GM19023 (cell line): ENCODE measurements around the gene SFI1.
"Not testable (repeated sequence)": the region's sequence is repeated elsewhere in the genome, so short reads cannot be mapped to it uniquely, and the experiment has no call there.

ENCODE experiments used
- ATAC-seq: cut with Tn5 transposase; IDR thresholded peaks from one replicate; pipeline ENCODE4 v1.9.1; 2021; ENCODE audit warnings: mild to moderate bottlenecking, moderate library complexity; ENCODE audit not compliant: unreplicated experiment

SFI1 gene

GRCh38 chr22:31544481-31545480, 48.4 kb downstream of the SFI1 start:
- ATAC-seq, result no peak

GRCh38 chr22:31550871-31551370, 54.6 kb downstream of the SFI1 start:
- ATAC-seq, result no peak

- no peak for ATAC-seq
Measured at GRCh38 chr22:31556627-31557203, 60.4 kb downstream of the SFI1 start.

- not testable (repeated sequence) for ATAC-seq
Measured at GRCh38 chr22:31558546-31558945, 62.2 kb downstream of the SFI1 start.

- no peak for ATAC-seq
Measured at GRCh38 chr22:31561238-31561887, 65.0 kb downstream of the SFI1 start.

- no peak for ATAC-seq
Measured at GRCh38 chr22:31561970-31562369, 65.6 kb downstream of the SFI1 start.

- no peak for ATAC-seq
Measured at GRCh38 chr22:31566484-31566883, 70.1 kb downstream of the SFI1 start.

- no peak for ATAC-seq
Measured at GRCh38 chr22:31567196-31567595, 70.9 kb downstream of the SFI1 start.

- ATAC-seq, result no peak
Measured at GRCh38 chr22:31567702-31568101, 71.4 kb downstream of the SFI1 start.

GRCh38 chr22:31569126-31569525, 72.8 kb downstream of the SFI1 start:
- no peak for ATAC-seq

- no peak for ATAC-seq
Measured at GRCh38 chr22:31572939-31573338, 76.6 kb downstream of the SFI1 start.

- ATAC-seq, result no peak
Measured at GRCh38 chr22:31574055-31574670, 77.8 kb downstream of the SFI1 start.

GRCh38 chr22:31575190-31575589, 78.9 kb downstream of the SFI1 start:
- ATAC-seq, result no peak

- ATAC-seq, result no peak
Measured at GRCh38 chr22:31577711-31578110, 81.4 kb downstream of the SFI1 start.

- no peak for ATAC-seq
Measured at GRCh38 chr22:31578171-31578570, 81.8 kb downstream of the SFI1 start.

GRCh38 chr22:31579835-31580242, 83.5 kb downstream of the SFI1 start:
- no peak for ATAC-seq

GRCh38 chr22:31583861-31584485, 87.6 kb downstream of the SFI1 start:
- no peak for ATAC-seq

- ATAC-seq, result no peak
Measured at GRCh38 chr22:31584804-31585160, 88.4 kb downstream of the SFI1 start.

- ATAC-seq, result no peak
Measured at GRCh38 chr22:31585161-31585859, 89.0 kb downstream of the SFI1 start.
